ENCODE results near the gene SLC30A1. TPM values are rescaled to one million over a fixed set of nuclear protein-coding genes. Genes with fewer than 3 reads are reported as not detected.

The SLC30A1 gene
- total and polyA plus RNA-seq, 2 of the 13 experiments (the other 11 are each of a cell fraction or from before 2014, with no cell fraction given), result 5.9 to 24.4 TPM

DNA sequence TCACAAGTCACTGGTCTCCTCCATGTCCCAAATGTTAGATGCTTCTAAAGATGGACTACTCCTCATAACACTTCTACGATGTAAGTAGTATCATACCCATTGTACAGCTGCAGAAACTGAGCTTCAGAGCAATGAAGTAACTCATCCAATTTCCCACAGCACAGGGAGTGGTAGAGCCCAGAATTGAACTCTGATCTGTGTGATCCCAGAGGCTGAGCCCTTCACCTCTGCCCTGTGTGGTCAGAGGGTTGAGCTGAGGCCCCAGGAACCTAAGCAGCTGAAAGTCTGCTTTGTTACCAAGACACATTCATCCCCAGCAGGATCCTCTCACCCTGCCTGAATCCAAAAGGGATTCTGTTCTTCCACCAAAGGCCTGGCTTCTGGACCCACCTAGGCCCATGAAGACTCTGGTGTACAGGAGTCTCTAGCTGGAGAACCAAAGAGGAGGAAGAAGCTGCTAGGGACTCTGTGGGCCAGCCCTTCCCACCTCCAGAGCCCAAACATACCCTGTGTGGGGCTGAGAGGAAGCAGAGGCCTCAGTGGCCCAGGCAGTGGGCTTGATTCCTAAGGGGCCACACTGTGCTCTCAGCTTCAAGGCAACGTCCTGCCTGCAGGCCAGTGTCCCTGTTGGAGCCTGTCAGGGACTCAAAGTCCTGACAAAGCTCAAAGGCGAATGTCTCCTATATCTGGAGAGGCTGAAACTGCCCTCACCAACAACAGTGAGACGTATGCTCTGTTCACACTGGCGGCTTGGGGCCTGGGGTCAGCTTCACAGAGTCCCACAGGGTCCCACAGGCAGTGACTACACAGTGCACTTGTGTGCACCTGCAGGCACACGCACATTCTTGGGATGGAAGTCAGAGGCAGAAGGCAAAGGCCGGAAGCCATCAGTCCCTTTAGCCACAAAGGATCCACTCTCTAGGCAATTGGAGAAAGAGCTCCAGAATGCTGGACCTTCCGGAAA lies 40.4 kb upstream of the SLC30A1 start (continued):
- TF ChIP-seq ZNF773 (CRISPR knock-in tag; IDR thresholded peaks at IDR 0.05; ENCODE audit: borderline replicate concordance) (no peak), ZNF367 (CRISPR knock-in tag; IDR thresholded peaks at IDR 0.05; ENCODE audit: borderline replicate concordance) (no peak), TGIF2 (CRISPR knock-in tag; IDR thresholded peaks at IDR 0.05) (no peak), CREBL2 (CRISPR knock-in tag; IDR thresholded peaks at IDR 0.05; ENCODE audit: borderline replicate concordance) (no peak), ZBTB44 (CRISPR knock-in tag; IDR thresholded peaks at IDR 0.05) (no peak), MNT (IDR thresholded peaks at IDR 0.05) (no peak)
- TF ChIP-seq, protein P1, sequence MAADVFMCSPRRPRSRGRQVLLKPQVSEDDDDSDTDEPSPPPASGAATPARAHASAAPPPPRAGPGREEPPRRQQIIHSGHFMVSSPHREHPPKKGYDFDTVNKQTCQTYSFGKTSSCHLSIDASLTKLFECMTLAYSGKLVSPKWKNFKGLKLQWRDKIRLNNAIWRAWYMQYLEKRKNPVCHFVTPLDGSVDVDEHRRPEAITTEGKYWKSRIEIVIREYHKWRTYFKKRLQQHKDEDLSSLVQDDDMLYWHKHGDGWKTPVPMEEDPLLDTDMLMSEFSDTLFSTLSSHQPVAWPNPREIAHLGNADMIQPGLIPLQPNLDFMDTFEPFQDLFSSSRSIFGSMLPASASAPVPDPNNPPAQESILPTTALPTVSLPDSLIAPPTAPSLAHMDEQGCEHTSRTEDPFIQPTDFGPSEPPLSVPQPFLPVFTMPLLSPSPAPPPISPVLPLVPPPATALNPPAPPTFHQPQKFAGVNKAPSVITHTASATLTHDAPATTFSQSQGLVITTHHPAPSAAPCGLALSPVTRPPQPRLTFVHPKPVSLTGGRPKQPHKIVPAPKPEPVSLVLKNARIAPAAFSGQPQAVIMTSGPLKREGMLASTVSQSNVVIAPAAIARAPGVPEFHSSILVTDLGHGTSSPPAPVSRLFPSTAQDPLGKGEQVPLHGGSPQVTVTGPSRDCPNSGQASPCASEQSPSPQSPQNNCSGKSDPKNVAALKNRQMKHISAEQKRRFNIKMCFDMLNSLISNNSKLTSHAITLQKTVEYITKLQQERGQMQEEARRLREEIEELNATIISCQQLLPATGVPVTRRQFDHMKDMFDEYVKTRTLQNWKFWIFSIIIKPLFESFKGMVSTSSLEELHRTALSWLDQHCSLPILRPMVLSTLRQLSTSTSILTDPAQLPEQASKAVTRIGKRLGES (CRISPR knock-in tag; IDR thresholded peaks at IDR 0.05; ENCODE audit: borderline replicate concordance), result no peak
- TF ChIP-seq, protein P2, sequence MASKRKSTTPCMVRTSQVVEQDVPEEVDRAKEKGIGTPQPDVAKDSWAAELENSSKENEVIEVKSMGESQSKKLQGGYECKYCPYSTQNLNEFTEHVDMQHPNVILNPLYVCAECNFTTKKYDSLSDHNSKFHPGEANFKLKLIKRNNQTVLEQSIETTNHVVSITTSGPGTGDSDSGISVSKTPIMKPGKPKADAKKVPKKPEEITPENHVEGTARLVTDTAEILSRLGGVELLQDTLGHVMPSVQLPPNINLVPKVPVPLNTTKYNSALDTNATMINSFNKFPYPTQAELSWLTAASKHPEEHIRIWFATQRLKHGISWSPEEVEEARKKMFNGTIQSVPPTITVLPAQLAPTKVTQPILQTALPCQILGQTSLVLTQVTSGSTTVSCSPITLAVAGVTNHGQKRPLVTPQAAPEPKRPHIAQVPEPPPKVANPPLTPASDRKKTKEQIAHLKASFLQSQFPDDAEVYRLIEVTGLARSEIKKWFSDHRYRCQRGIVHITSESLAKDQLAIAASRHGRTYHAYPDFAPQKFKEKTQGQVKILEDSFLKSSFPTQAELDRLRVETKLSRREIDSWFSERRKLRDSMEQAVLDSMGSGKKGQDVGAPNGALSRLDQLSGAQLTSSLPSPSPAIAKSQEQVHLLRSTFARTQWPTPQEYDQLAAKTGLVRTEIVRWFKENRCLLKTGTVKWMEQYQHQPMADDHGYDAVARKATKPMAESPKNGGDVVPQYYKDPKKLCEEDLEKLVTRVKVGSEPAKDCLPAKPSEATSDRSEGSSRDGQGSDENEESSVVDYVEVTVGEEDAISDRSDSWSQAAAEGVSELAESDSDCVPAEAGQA (IDR thresholded peaks at IDR 0.05; ENCODE audit: low read depth), result no peak
- TF ChIP-seq, protein P2 (CRISPR knock-in tag; IDR thresholded peaks at IDR 0.05; ENCODE audit: borderline replicate concordance), result no peak
- TF ChIP-seq, protein P3, sequence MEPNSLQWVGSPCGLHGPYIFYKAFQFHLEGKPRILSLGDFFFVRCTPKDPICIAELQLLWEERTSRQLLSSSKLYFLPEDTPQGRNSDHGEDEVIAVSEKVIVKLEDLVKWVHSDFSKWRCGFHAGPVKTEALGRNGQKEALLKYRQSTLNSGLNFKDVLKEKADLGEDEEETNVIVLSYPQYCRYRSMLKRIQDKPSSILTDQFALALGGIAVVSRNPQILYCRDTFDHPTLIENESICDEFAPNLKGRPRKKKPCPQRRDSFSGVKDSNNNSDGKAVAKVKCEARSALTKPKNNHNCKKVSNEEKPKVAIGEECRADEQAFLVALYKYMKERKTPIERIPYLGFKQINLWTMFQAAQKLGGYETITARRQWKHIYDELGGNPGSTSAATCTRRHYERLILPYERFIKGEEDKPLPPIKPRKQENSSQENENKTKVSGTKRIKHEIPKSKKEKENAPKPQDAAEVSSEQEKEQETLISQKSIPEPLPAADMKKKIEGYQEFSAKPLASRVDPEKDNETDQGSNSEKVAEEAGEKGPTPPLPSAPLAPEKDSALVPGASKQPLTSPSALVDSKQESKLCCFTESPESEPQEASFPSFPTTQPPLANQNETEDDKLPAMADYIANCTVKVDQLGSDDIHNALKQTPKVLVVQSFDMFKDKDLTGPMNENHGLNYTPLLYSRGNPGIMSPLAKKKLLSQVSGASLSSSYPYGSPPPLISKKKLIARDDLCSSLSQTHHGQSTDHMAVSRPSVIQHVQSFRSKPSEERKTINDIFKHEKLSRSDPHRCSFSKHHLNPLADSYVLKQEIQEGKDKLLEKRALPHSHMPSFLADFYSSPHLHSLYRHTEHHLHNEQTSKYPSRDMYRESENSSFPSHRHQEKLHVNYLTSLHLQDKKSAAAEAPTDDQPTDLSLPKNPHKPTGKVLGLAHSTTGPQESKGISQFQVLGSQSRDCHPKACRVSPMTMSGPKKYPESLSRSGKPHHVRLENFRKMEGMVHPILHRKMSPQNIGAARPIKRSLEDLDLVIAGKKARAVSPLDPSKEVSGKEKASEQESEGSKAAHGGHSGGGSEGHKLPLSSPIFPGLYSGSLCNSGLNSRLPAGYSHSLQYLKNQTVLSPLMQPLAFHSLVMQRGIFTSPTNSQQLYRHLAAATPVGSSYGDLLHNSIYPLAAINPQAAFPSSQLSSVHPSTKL (CRISPR knock-in tag; IDR thresholded peaks at IDR 0.05), result peak; percentile 73

Data from HepG2 (cell line).